GM18861 (cell line): Measurements from ENCODE around the gene KPNA4.
A peak's percentile ranks its signal among the peaks of the same experiment; 100 is the strongest.
"Not testable (repeated sequence)": the region's sequence is repeated elsewhere in the genome, so short reads cannot be mapped to it uniquely, and the experiment has no call there.

Experiments
- ATAC-seq: cut with Tn5 transposase; IDR thresholded peaks from one replicate; pipeline ENCODE4 v1.9.1; 2021; ENCODE audit not compliant: unreplicated experiment

Gene KPNA4

GRCh38 chr3:160565442-160566403 lies at the start of gene KPNA4:
Gene KPNA4 (minus strand): TSS chr3:160565571. CDS start chr3:160565282, 289 bp downstream.
- ATAC-seq = peak; percentile 88

- no peak for ATAC-seq
These were observed 48.3 kb upstream of the KPNA4 start for GRCh38 chr3:160613661-160614060.

- no peak for ATAC-seq
These were observed 47.2 kb upstream of the KPNA4 start for GRCh38 chr3:160612386-160613075.

- ATAC-seq = no peak
These were observed 45.8 kb upstream of the KPNA4 start for GRCh38 chr3:160611141-160611540.

GRCh38 chr3:160608870-160609269 lies 43.5 kb upstream of the KPNA4 start:
- no peak for ATAC-seq

GRCh38 chr3:160607826-160608225 lies 42.5 kb upstream of the KPNA4 start:
- ATAC-seq = no peak

GRCh38 chr3:160605315-160605714 lies 39.9 kb upstream of the KPNA4 start:
- no peak for ATAC-seq

- ATAC-seq = not testable (repeated sequence)
These were observed 38.5 kb upstream of the KPNA4 start for GRCh38 chr3:160603845-160604244.

GRCh38 chr3:160602259-160602658 lies 36.9 kb upstream of the KPNA4 start:
- ATAC-seq = no peak

- ATAC-seq = no peak
These were observed 35.9 kb upstream of the KPNA4 start for GRCh38 chr3:160601288-160601687.

- ATAC-seq = no peak
These were observed 33.5 kb upstream of the KPNA4 start for GRCh38 chr3:160598865-160599264.

- ATAC-seq = no peak
These were observed 22.7 kb upstream of the KPNA4 start for GRCh38 chr3:160588023-160588422.

GRCh38 chr3:160587105-160587504 lies 21.7 kb upstream of the KPNA4 start:
- ATAC-seq = no peak

GRCh38 chr3:160586679-160587078 lies 21.3 kb upstream of the KPNA4 start:
- no peak for ATAC-seq

GRCh38 chr3:160583451-160583850 lies 18.1 kb upstream of the KPNA4 start:
- ATAC-seq = no peak

GRCh38 chr3:160580938-160581337 lies 15.6 kb upstream of the KPNA4 start:
- ATAC-seq = no peak

- no peak for ATAC-seq
These were observed 12.3 kb upstream of the KPNA4 start for GRCh38 chr3:160577556-160578195.

- no peak for ATAC-seq
These were observed 11.7 kb upstream of the KPNA4 start for GRCh38 chr3:160577093-160577492.

- ATAC-seq = no peak
These were observed 11.2 kb upstream of the KPNA4 start for GRCh38 chr3:160576621-160577020.

- ATAC-seq = no peak
These were observed 10.2 kb upstream of the KPNA4 start for GRCh38 chr3:160575589-160575988.

- ATAC-seq = no peak
These were observed 9.3 kb upstream of the KPNA4 start for GRCh38 chr3:160574636-160575035.
